HG02588 (cell line): ENCODE measurements around the gene IGHMBP2.

Experiments used
- ATAC-seq: cut with Tn5 transposase; IDR thresholded peaks from one replicate; pipeline ENCODE4 v1.9.1; 2021; ENCODE audit warnings: mild to moderate bottlenecking, moderate library complexity; ENCODE audit not compliant: unreplicated experiment

The IGHMBP2 gene

GRCh38 chr11:68925611-68926010, 21.9 kb downstream of the IGHMBP2 start:
- no peak for ATAC-seq

GRCh38 chr11:68927280-68928135, 23.8 kb downstream of the IGHMBP2 start:
- ATAC-seq, result no peak

GRCh38 chr11:68928136-68928880, 24.6 kb downstream of the IGHMBP2 start:
- ATAC-seq, result no peak

- ATAC-seq, result no peak
These were observed 25.4 kb downstream of the IGHMBP2 start for GRCh38 chr11:68929135-68929534.

- ATAC-seq, result no peak
These were observed 26.2 kb downstream of the IGHMBP2 start for GRCh38 chr11:68929706-68930570.

GRCh38 chr11:68930991-68931855, 27.5 kb downstream of the IGHMBP2 start:
- no peak for ATAC-seq

GRCh38 chr11:68931911-68932310, 28.2 kb downstream of the IGHMBP2 start:
- ATAC-seq, result no peak

- ATAC-seq, result no peak
These were observed 28.7 kb downstream of the IGHMBP2 start for GRCh38 chr11:68932358-68932757.

- no peak for ATAC-seq
These were observed 29.4 kb downstream of the IGHMBP2 start for GRCh38 chr11:68932933-68933577.

GRCh38 chr11:68933605-68934320, 30.1 kb downstream of the IGHMBP2 start:
- no peak for ATAC-seq

GRCh38 chr11:68934321-68934645, 30.6 kb downstream of the IGHMBP2 start:
- no peak for ATAC-seq

- ATAC-seq, result no peak
These were observed 31.0 kb downstream of the IGHMBP2 start for GRCh38 chr11:68934666-68935065.

GRCh38 chr11:68935066-68935465, 31.4 kb downstream of the IGHMBP2 start:
- no peak for ATAC-seq

- ATAC-seq, result no peak
These were observed 32.0 kb downstream of the IGHMBP2 start for GRCh38 chr11:68935516-68936357.

GRCh38 chr11:68936358-68936636, 32.6 kb downstream of the IGHMBP2 start:
- no peak for ATAC-seq

- ATAC-seq, result no peak
These were observed 33.3 kb downstream of the IGHMBP2 start for GRCh38 chr11:68936676-68937620.

- no peak for ATAC-seq
These were observed 34.4 kb downstream of the IGHMBP2 start for GRCh38 chr11:68938088-68938487.
